Neuronal stem cell (in vitro differentiated cells): Measurements from ENCODE around the gene CNST.

Source experiments
- DNase-seq: peaks from one replicate; pipeline ENCODE4 v3.0.0-alpha.2; 2013; ENCODE audit warnings: low spot score
- H2AFZ ChIP-seq: one replicate; pipeline ENCODE4 v1.6.1; 2013; ENCODE audit warnings: mild to moderate bottlenecking, low read length, inconsistent platforms
- H2AK5ac ChIP-seq: 2 replicates; pipeline ENCODE4 v1.6.1; 2013; ENCODE audit warnings: low read depth, mild to moderate bottlenecking, inconsistent platforms, low read length, moderate library complexity, mixed read lengths
- H2BK120ac ChIP-seq: 2 replicates; pipeline ENCODE4 v1.6.1; 2013; ENCODE audit warnings: low read depth, mild to moderate bottlenecking, inconsistent platforms, low read length, moderate library complexity, mixed read lengths
- H2BK12ac ChIP-seq: one replicate; pipeline ENCODE4 v1.6.1; 2013; ENCODE audit warnings: low read length, inconsistent platforms
- H2BK15ac ChIP-seq: 2 replicates; pipeline ENCODE4 v1.6.1; 2013; ENCODE audit warnings: mild to moderate bottlenecking, low read length, inconsistent platforms, mixed read lengths
- H2BK5ac ChIP-seq: one replicate; pipeline ENCODE4 v1.6.1; 2013; ENCODE audit warnings: inconsistent platforms, mild to moderate bottlenecking, low read length, moderate library complexity
- H3K14ac ChIP-seq: one replicate; pipeline ENCODE4 v1.6.1; 2013; ENCODE audit warnings: low read length, inconsistent platforms
- H3K18ac ChIP-seq: 2 replicates; pipeline ENCODE4 v1.6.1; 2013; ENCODE audit warnings: low read length, inconsistent platforms
- H3K23ac ChIP-seq: 2 replicates; pipeline ENCODE4 v1.6.1; 2013; ENCODE audit warnings: low read depth, mild to moderate bottlenecking, mixed read lengths, low read length, inconsistent platforms; ENCODE audit not compliant: poor library complexity
- H3K27ac ChIP-seq: replicated peaks from 3 replicates; pipeline ENCODE4 v1.5.1; 2013; ENCODE audit warnings: low read length, inconsistent platforms
- H3K27me3 ChIP-seq, 3 experiments: 2 replicates each; pipeline ENCODE4 v1.6.1; 2013; ENCODE audit warnings: low read length in 3 of 3, mild to moderate bottlenecking in 2 of 3, inconsistent platforms in 1 of 3, low read depth in 1 of 3, mixed read lengths in 1 of 3, moderate library complexity in 1 of 3; ENCODE audit not compliant: control insufficient read depth in 3 of 3, insufficient read depth in 3 of 3
- H3K36me3 ChIP-seq, 2 donors: replicated peaks in 1 of 2; 2 replicates each; pipeline ENCODE4 v1.6.1; 2013; ENCODE audit warnings: low read length in 2 of 2; ENCODE audit not compliant: control insufficient read depth in 2 of 2, insufficient read depth in 2 of 2
- H3K4ac ChIP-seq: 2 replicates; pipeline ENCODE4 v1.6.1; 2013; ENCODE audit warnings: inconsistent platforms, mild to moderate bottlenecking, low read length, moderate library complexity
- H3K4me1 ChIP-seq, 2 donors: 1 replicate in 1 of 2; 2 replicates in 1 of 2; pipeline ENCODE4 v1.6.1; 2013; ENCODE audit warnings: low read length in 2 of 2, low read depth in 1 of 2; ENCODE audit not compliant: control insufficient read depth in 2 of 2, insufficient read depth in 1 of 2
- H3K4me2 ChIP-seq: one replicate; pipeline ENCODE4 v1.6.1; 2013; ENCODE audit warnings: mild to moderate bottlenecking, low read length, inconsistent platforms; ENCODE audit not compliant: insufficient read depth, poor library complexity, severe bottlenecking
- H3K4me3 ChIP-seq, 2 donors: 2 replicates each; pipeline ENCODE4 v1.5.1; 2013; ENCODE audit warnings: low read length in 2 of 2, mild to moderate bottlenecking in 2 of 2, inconsistent platforms in 1 of 2, moderate library complexity in 1 of 2
- H3K79me1 ChIP-seq: one replicate; pipeline ENCODE4 v1.6.1; 2013; ENCODE audit warnings: low read depth, mild to moderate bottlenecking, inconsistent platforms, low read length, moderate library complexity
- H3K9ac ChIP-seq: one replicate; pipeline ENCODE4 v1.6.1; 2013; ENCODE audit warnings: mild to moderate bottlenecking, low read depth, low read length, inconsistent platforms; ENCODE audit not compliant: poor library complexity
- H3K9me3 ChIP-seq, 2 donors: replicated peaks in 1 of 2; 2 replicates each; pipeline versions ENCODE3 to v1.6.1; 2013; ENCODE audit warnings: low read length in 2 of 2, mild to moderate bottlenecking in 2 of 2, inconsistent platforms in 1 of 2, low read depth in 1 of 2, mixed read lengths in 1 of 2, moderate library complexity in 1 of 2; ENCODE audit not compliant: control insufficient read depth in 2 of 2, insufficient read depth in 1 of 2
- H4K8ac ChIP-seq: one replicate; pipeline ENCODE4 v1.6.1; 2013; ENCODE audit warnings: low read depth, mild to moderate bottlenecking, inconsistent platforms, low read length, moderate library complexity
- H4K91ac ChIP-seq: one replicate; pipeline ENCODE4 v1.6.1; 2013; ENCODE audit warnings: low read length, low read depth, mild to moderate bottlenecking, inconsistent platforms; ENCODE audit not compliant: poor library complexity
- WGBS, 2 donors: extraction: QIAGEN DNeasy Blood & Tissue Kit; methylation state at CpG; one replicate each; pipeline ENCODE4 v1.1.7; 2013; ENCODE audit warnings: missing lambda C conversion rate in 2 of 2, mixed read lengths in 1 of 2; ENCODE audit not compliant: insufficient read length in 2 of 2, insufficient replicate concordance in 1 of 2; ENCODE audit errors: extremely low coverage in 2 of 2; 5-methylcytosine and 5-hydroxymethylcytosine counted together

Gene CNST

GRCh38 chr1:246534114-246534513, 32.1 kb upstream of the CNST start:
- H2BK5ac ChIP-seq, result no peak overlapping the region
- no peak overlapping the region for H4K91ac ChIP-seq
- H3K4ac ChIP-seq, result no peak overlapping the region
- peaks cover 8 to 21% of the 10 kb centered on the region in 2 donors for H3K9me3 ChIP-seq
- no peak overlapping the region for H2AK5ac ChIP-seq
- H2BK15ac ChIP-seq, result no peak overlapping the region
- H3K4me2 ChIP-seq, result no peak overlapping the region
- no peak overlapping the region for H2BK120ac ChIP-seq
- no peaks in the 10 kb centered on the region for H3K79me1 ChIP-seq
- H3K14ac ChIP-seq, result no peak overlapping the region
- H2BK12ac ChIP-seq, result no peak overlapping the region
- H2AFZ ChIP-seq, result no peak overlapping the region
- DNase-seq, result no peak
- no peaks in the 10 kb centered on the region for H3K27me3 ChIP-seq
- no CpG with 5 or more reads among the region's 1 CpG for WGBS, 2 donors
- no peak overlapping the region for H3K18ac ChIP-seq
- H3K4me1 ChIP-seq, result no peaks in the 10 kb centered on the region
- no peaks in the 10 kb centered on the region for H3K36me3 ChIP-seq
- no peak overlapping the region for H4K8ac ChIP-seq
- no peak overlapping the region for H3K27ac ChIP-seq
- no peak overlapping the region for H3K4me3 ChIP-seq
- no peak overlapping the region for H3K9ac ChIP-seq
- no peak overlapping the region for H3K23ac ChIP-seq

GRCh38 chr1:246537441-246537840, 28.8 kb upstream of the CNST start:
- Histone ChIP-seq H3K23ac (no peak overlapping the region), H4K91ac (no peak overlapping the region), H2AK5ac (no peak overlapping the region), H3K4me1 (no peaks in the 10 kb centered on the region), H3K4me3 (no peak overlapping the region), H3K9me3 (no peaks in the 10 kb centered on the region), H2BK15ac (no peak overlapping the region), H2BK12ac (no peak overlapping the region), H2BK120ac (no peak overlapping the region), H2BK5ac (no peak overlapping the region), H3K4me2 (no peak overlapping the region), H3K9ac (no peak overlapping the region), H3K79me1 (no peaks in the 10 kb centered on the region), H3K14ac (no peak overlapping the region), H3K27me3 (no peaks in the 10 kb centered on the region), H2AFZ (no peak overlapping the region), H3K4ac (no peak overlapping the region), H3K27ac (no peak overlapping the region), H3K18ac (no peak overlapping the region), H3K36me3 (peaks cover 6 to 22% of the 10 kb centered on the region in 2 donors), H4K8ac (no peak overlapping the region)
- DNase-seq, result no peak
- no CpG with 5 or more reads among the region's 7 CpGs for WGBS, 2 donors

- Histone ChIP-seq H3K4ac (no peak overlapping the region), H2BK120ac (no peak overlapping the region), H2BK15ac (no peak overlapping the region), H2AFZ (no peak overlapping the region), H4K91ac (no peak overlapping the region), H3K4me2 (no peak overlapping the region), H3K27me3 (no peaks in the 10 kb centered on the region), H3K4me1 (no peaks in the 10 kb centered on the region), H3K36me3 (peaks cover 6 to 27% of the 10 kb centered on the region in 2 donors), H3K9me3 (no peaks in the 10 kb centered on the region), H2AK5ac (no peak overlapping the region), H3K14ac (no peak overlapping the region), H3K9ac (no peak overlapping the region), H4K8ac (no peak overlapping the region), H3K27ac (no peak overlapping the region), H3K79me1 (no peaks in the 10 kb centered on the region), H3K4me3 (no peak overlapping the region), H2BK5ac (no peak overlapping the region), H2BK12ac (no peak overlapping the region), H3K18ac (no peak overlapping the region), H3K23ac (no peak overlapping the region)
- no peak for DNase-seq
- WGBS, 2 donors, result no CpG with 5 or more reads among the region's 3 CpGs
These were observed 28.4 kb upstream of the CNST start for GRCh38 chr1:246537887-246538286.

- H4K8ac ChIP-seq, result no peak overlapping the region
- no peak overlapping the region for H2BK12ac ChIP-seq
- no peaks in the 10 kb centered on the region for H3K4me1 ChIP-seq
- no peak overlapping the region for H3K23ac ChIP-seq
- H3K36me3 ChIP-seq, result peaks cover 10 to 55% of the 10 kb centered on the region in 2 donors
- H3K18ac ChIP-seq, result no peak overlapping the region
- H3K9ac ChIP-seq, result no peak overlapping the region
- H2BK15ac ChIP-seq, result no peak overlapping the region
- WGBS, 2 donors, result no CpG with 5 or more reads among the region's 7 CpGs
- no peaks in the 10 kb centered on the region for H3K9me3 ChIP-seq
- no peaks in the 10 kb centered on the region for H3K27me3 ChIP-seq
- no peak overlapping the region for H3K4me2 ChIP-seq
- no peak overlapping the region for H3K14ac ChIP-seq
- H3K79me1 ChIP-seq, result no peaks in the 10 kb centered on the region
- H2AK5ac ChIP-seq, result no peak overlapping the region
- H3K4me3 ChIP-seq, result no peak overlapping the region
- H3K27ac ChIP-seq, result no peak overlapping the region
- no peak overlapping the region for H4K91ac ChIP-seq
- no peak overlapping the region for H3K4ac ChIP-seq
- no peak overlapping the region for H2BK120ac ChIP-seq
- H2BK5ac ChIP-seq, result no peak overlapping the region
- no peak for DNase-seq
- no peak overlapping the region for H2AFZ ChIP-seq
These were observed 25.3 kb upstream of the CNST start for GRCh38 chr1:246540738-246541491.
